SK-N-SH (cell line): ENCODE measurements around the gene JAG1. TPM values are rescaled to one million over a fixed set of nuclear protein-coding genes. Genes with fewer than 3 reads are reported as not detected.

Experiments used
- CTCF ChIA-PET: fragments of 300-600, 350-600 bp; formaldehyde crosslinking; extraction: SDS; loops from one replicate; lab custom pipeline; 2021; lab: Yijun Ruan, JAX
- POLR2A ChIA-PET: fragments of 350-600 bp; sonication (Branson Sonifier 250); formaldehyde crosslinking; extraction: SDS; loops from one replicate; lab custom pipeline; 2020; ENCODE audit warnings: antibody characterized with exemption, inconsistent platforms; lab: Yijun Ruan, JAX
- DNase-seq: peaks from one replicate; pipeline ENCODE4 v3.0.0; 2012
- H2AFZ ChIP-seq: fragments of 200-600 bp; sonication (generic); 2 replicates; pipeline ENCODE4 v1.8.1; 2016; ENCODE audit warnings: antibody characterized with exemption, mild to moderate bottlenecking, low read depth
- H3F3A ChIP-seq: fragments of 200-600 bp; sonication (generic); replicated peaks from 2 replicates; pipeline ENCODE3; 2016; ENCODE audit warnings: antibody characterized with exemption, mild to moderate bottlenecking; ENCODE audit not compliant: insufficient read depth
- H3K27ac ChIP-seq, 2 experiments: fragments of 200-500 bp in 1 of 2; fragments of 200-600 bp in 1 of 2; sonication (Bioruptor generic) in 1 of 2; sonication (generic), shearing (Covaris generic) in 1 of 2; 2 replicates each; pipeline versions ENCODE4 v1.5.1 to v1.6.1; 2014 to 2016; ENCODE audit warnings: low read depth in 2 of 2, inconsistent platforms in 1 of 2, low read length in 1 of 2, mild to moderate bottlenecking in 1 of 2, mixed read lengths in 1 of 2
- H3K27me3 ChIP-seq: fragments of 200-600 bp; sonication (generic), shearing (Covaris generic); 2 replicates; pipeline ENCODE4 v1.6.1; 2016; ENCODE audit warnings: mixed run types; ENCODE audit not compliant: insufficient read depth
- H3K36me3 ChIP-seq, 2 experiments: fragments of 200-500 bp in 1 of 2; fragments of 200-600 bp in 1 of 2; sonication (Bioruptor generic) in 1 of 2; sonication (generic) in 1 of 2; replicated peaks in 1 of 2; 2 replicates each; pipeline versions ENCODE3 to v1.5.1; 2014 to 2016; ENCODE audit warnings: low read length in 1 of 2, mild to moderate bottlenecking in 1 of 2; ENCODE audit not compliant: insufficient read depth in 2 of 2, control insufficient read depth in 1 of 2
- H3K4me1 ChIP-seq, 2 experiments: fragments of 200-500 bp in 1 of 2; fragments of 200-600 bp in 1 of 2; sonication (Bioruptor generic) in 1 of 2; sonication (generic), shearing (Covaris generic) in 1 of 2; 2 replicates each; pipeline versions ENCODE4 v1.5.1 to v1.6.1; 2014 to 2016; ENCODE audit warnings: low read depth in 1 of 2, low read length in 1 of 2, mixed run types in 1 of 2; ENCODE audit not compliant: insufficient read depth in 2 of 2, control insufficient read depth in 1 of 2
- H3K4me2 ChIP-seq: fragments of 200-600 bp; sonication (generic), shearing (Covaris generic); 2 replicates; pipeline ENCODE4 v1.6.1; 2017; ENCODE audit warnings: mixed run types
- H3K4me3 ChIP-seq, 2 experiments: fragments of 200-500 bp in 1 of 2; fragments of 200-600 bp in 1 of 2; sonication (Bioruptor generic) in 1 of 2; sonication (generic), shearing (Covaris generic) in 1 of 2; 2 replicates each; pipeline versions ENCODE4 v1.5.1 to v1.8.1; 2014 to 2016; ENCODE audit warnings: low read depth in 2 of 2, inconsistent platforms in 1 of 2, low read length in 1 of 2, mild to moderate bottlenecking in 1 of 2, mixed read lengths in 1 of 2, moderate library complexity in 1 of 2
- H3K79me2 ChIP-seq: fragments of 200-600 bp; sonication (generic); 2 replicates; pipeline ENCODE4 v1.8.1; 2017; ENCODE audit warnings: mild to moderate bottlenecking; ENCODE audit not compliant: insufficient read depth
- H3K9ac ChIP-seq: fragments of 200-600 bp; sonication (generic); 2 replicates; pipeline ENCODE4 v1.6.1; 2017; ENCODE audit warnings: mixed run types
- H3K9me2 ChIP-seq: fragments of 200-600 bp; sonication (generic); 2 replicates; pipeline ENCODE4 v1.6.1; 2017; ENCODE audit warnings: mixed run types
- H3K9me3 ChIP-seq: fragments of 200-600 bp; sonication (generic); 2 replicates; pipeline ENCODE4 v1.6.1; 2017; ENCODE audit warnings: mixed run types, mild to moderate bottlenecking, moderate library complexity
- H4K20me1 ChIP-seq: fragments of 200-600 bp; sonication (generic); 2 replicates; pipeline ENCODE4 v1.6.1; 2017; ENCODE audit warnings: mild to moderate bottlenecking, mixed run types; ENCODE audit not compliant: insufficient read depth
- CHD2 ChIP-seq: fragments of 150-350 bp; IDR thresholded peaks from 2 replicates; pipeline ENCODE4 v1.6.1; 2018; ENCODE audit warnings: low read length; ENCODE audit not compliant: partially characterized antibody
- ELF1 ChIP-seq: IDR thresholded peaks from 2 replicates; pipeline ENCODE4 v1.4.0; 2012
- EP300 ChIP-seq, 2 experiments: IDR thresholded peaks; 2 replicates each; pipeline versions ENCODE4 v1.4.0 to v1.6.1; 2012; ENCODE audit warnings: borderline replicate concordance in 1 of 2, low read depth in 1 of 2, low read length in 1 of 2
- IRF3 ChIP-seq: fragments of 150-350 bp; IDR thresholded peaks from 2 replicates; pipeline ENCODE4 v1.6.1; 2016; ENCODE audit warnings: mild to moderate bottlenecking, low read depth, low read length
- MAX ChIP-seq: IDR thresholded peaks from 2 replicates; pipeline ENCODE4 v1.4.0; 2012; ENCODE audit warnings: low read depth
- NFIC ChIP-seq: IDR thresholded peaks from 2 replicates; pipeline ENCODE4 v1.4.0; 2012; ENCODE audit warnings: borderline replicate concordance
- NRF1 ChIP-seq: IDR thresholded peaks from 2 replicates; pipeline ENCODE4 v1.6.1; 2012; ENCODE audit warnings: low read depth, mild to moderate bottlenecking, low read length
- RCOR1 ChIP-seq: fragments of 150-350 bp; IDR thresholded peaks from 2 replicates; pipeline ENCODE4 v1.6.1; 2017; ENCODE audit warnings: antibody characterized with exemption, low read length
- SMC3 ChIP-seq: IDR thresholded peaks from 2 replicates; pipeline ENCODE4 v1.6.1; 2012; ENCODE audit warnings: low read depth, low read length, improper control_type of control experiment
- TAF1 ChIP-seq: IDR thresholded peaks from 2 replicates; pipeline ENCODE4 v1.6.1; 2012; ENCODE audit warnings: low read depth, mild to moderate bottlenecking, low read length, moderate library complexity, borderline replicate concordance
- USF2 ChIP-seq: fragments of 150-350 bp; IDR thresholded peaks from 2 replicates; pipeline ENCODE4 v1.6.1; 2017; ENCODE audit warnings: antibody characterized with exemption, low read length, low read depth, borderline replicate concordance
- WGBS: methylation state at CpG from one replicate; pipeline ENCODE4 v1.1.6; 2017; ENCODE audit warnings: low lambda C conversion rate; 5-methylcytosine and 5-hydroxymethylcytosine counted together
- polyA plus RNA-seq, 3 experiments: library from polyadenylated mRNA; depleted of rRNA; stranded (reverse); fragments of >200 nt; gene quantifications; 2 replicates each; pipeline ENCODE4 v1.2.3, GENCODE V29; 2012
- TF ChIP-seq, protein P1 (sequence below): IDR thresholded peaks from 2 replicates; pipeline ENCODE4; 2012
- TF ChIP-seq, protein P2 (sequence below): IDR thresholded peaks from 2 replicates; pipeline ENCODE4 v1.6.1; 2012; ENCODE audit warnings: mild to moderate bottlenecking, low read depth, low read length, moderate library complexity

Gene JAG1
- polyA plus RNA-seq, 1 of the 3 experiments (the other 2 are of a cell fraction) = 6.0 TPM

GRCh38 chr20:10595985-10596384 lies 77.8 kb downstream of the JAG1 start:
- ChIA-PET POLR2A (no interaction called here), CTCF (interaction anchor here (2.8 kb wide), 1 partner anchor 8 kb away, joined by 10 read pairs; no protein-coding TSS in a partner anchor)
- Histone ChIP-seq H3K9ac (no peak overlapping the region), H3K4me2 (no peak overlapping the region), H3K27ac (peak overlapping the region in 1 of 2 experiments; percentile 77; a peak in 1 of 4 replicates), H3K36me3 (peaks cover 0 to 2% of the 10 kb centered on the region in 2 experiments), H3F3A (peaks cover 38% of the 10 kb centered on the region), H3K4me1 (peaks cover 3 to 13% of the 10 kb centered on the region in 2 experiments), H3K27me3 (no peaks in the 10 kb centered on the region), H4K20me1 (no peaks in the 10 kb centered on the region), H3K79me2 (no peaks in the 10 kb centered on the region), H3K4me3 (no peak overlapping the region), H2AFZ (no peak overlapping the region), H3K9me3 (no peaks in the 10 kb centered on the region), H3K9me2 (no peaks in the 10 kb centered on the region)
- no peak for DNase-seq
- TF ChIP-seq NFIC (no peak), ELF1 (no peak), CHD2 (no peak), MAX (no peak), SMC3 (no peak)
- TF ChIP-seq, protein P1, sequence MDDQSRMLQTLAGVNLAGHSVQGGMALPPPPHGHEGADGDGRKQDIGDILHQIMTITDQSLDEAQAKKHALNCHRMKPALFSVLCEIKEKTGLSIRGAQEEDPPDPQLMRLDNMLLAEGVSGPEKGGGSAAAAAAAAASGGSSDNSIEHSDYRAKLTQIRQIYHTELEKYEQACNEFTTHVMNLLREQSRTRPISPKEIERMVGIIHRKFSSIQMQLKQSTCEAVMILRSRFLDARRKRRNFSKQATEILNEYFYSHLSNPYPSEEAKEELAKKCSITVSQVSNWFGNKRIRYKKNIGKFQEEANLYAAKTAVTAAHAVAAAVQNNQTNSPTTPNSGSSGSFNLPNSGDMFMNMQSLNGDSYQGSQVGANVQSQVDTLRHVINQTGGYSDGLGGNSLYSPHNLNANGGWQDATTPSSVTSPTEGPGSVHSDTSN = no peak
- TF ChIP-seq, protein P2, sequence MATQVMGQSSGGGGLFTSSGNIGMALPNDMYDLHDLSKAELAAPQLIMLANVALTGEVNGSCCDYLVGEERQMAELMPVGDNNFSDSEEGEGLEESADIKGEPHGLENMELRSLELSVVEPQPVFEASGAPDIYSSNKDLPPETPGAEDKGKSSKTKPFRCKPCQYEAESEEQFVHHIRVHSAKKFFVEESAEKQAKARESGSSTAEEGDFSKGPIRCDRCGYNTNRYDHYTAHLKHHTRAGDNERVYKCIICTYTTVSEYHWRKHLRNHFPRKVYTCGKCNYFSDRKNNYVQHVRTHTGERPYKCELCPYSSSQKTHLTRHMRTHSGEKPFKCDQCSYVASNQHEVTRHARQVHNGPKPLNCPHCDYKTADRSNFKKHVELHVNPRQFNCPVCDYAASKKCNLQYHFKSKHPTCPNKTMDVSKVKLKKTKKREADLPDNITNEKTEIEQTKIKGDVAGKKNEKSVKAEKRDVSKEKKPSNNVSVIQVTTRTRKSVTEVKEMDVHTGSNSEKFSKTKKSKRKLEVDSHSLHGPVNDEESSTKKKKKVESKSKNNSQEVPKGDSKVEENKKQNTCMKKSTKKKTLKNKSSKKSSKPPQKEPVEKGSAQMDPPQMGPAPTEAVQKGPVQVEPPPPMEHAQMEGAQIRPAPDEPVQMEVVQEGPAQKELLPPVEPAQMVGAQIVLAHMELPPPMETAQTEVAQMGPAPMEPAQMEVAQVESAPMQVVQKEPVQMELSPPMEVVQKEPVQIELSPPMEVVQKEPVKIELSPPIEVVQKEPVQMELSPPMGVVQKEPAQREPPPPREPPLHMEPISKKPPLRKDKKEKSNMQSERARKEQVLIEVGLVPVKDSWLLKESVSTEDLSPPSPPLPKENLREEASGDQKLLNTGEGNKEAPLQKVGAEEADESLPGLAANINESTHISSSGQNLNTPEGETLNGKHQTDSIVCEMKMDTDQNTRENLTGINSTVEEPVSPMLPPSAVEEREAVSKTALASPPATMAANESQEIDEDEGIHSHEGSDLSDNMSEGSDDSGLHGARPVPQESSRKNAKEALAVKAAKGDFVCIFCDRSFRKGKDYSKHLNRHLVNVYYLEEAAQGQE = no peak
- WGBS = 89% methylated on average over 3 of the region's 3 CpGs

DNA sequence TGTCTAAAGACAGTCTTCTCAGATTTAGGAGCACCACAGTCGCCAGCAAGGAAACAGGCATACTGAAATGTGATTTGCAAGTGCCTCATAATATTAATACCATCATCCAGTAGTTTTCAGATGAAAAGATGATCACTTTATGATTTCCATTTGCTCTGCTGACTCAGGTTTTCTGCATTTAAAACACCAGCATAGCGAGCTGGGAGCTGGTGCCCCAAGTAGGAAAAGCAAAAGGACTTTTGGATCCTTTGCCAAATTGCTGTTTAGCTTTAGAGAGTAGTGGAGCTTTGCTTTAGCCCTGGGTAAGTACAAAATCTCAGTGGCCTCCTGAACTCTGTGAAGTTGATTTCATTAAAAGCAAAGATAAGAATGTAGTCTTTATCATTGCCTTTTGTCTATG lies 78.5 kb downstream of the JAG1 start:
- CTCF ChIA-PET = interaction anchor here (2.8 kb wide), 1 partner anchor 9 kb away, joined by 10 read pairs; no protein-coding TSS in a partner anchor
- Histone ChIP-seq H4K20me1 (no peaks in the 10 kb centered on the region), H3K4me1 (peaks cover 3 to 16% of the 10 kb centered on the region in 2 experiments), H3F3A (peaks cover 42% of the 10 kb centered on the region), H3K4me2 (no peak overlapping the region), H3K27ac (no peak overlapping the region; a peak in 1 of 4 replicates), H3K27me3 (no peaks in the 10 kb centered on the region), H3K36me3 (no peaks in the 10 kb centered on the region), H3K4me3 (no peak overlapping the region), H3K9me3 (no peaks in the 10 kb centered on the region), H3K9ac (no peak overlapping the region), H2AFZ (no peak overlapping the region), H3K79me2 (no peaks in the 10 kb centered on the region), H3K9me2 (no peaks in the 10 kb centered on the region)
- POLR2A ChIA-PET = no interaction called here
- no peak for DNase-seq
- WGBS = 77% methylated on average over 2 of the region's 2 CpGs
- TF ChIP-seq MAX (no peak), TAF1 (no peak), USF2 (no peak), RCOR1 (no peak), IRF3 (no peak), EP300 (IDR thresholded peaks at IDR 0.05; ENCODE audit: borderline replicate concordance in 1 of 2, low read depth in 1 of 2, low read length in 1 of 2) (no peak), NRF1 (no peak)
- TF ChIP-seq, protein P2 = no peak
